ENCODE measurements around the gene CDH13.
A peak's percentile ranks its signal among the peaks of the same experiment; 100 is the strongest.

The CDH13 gene

DNA sequence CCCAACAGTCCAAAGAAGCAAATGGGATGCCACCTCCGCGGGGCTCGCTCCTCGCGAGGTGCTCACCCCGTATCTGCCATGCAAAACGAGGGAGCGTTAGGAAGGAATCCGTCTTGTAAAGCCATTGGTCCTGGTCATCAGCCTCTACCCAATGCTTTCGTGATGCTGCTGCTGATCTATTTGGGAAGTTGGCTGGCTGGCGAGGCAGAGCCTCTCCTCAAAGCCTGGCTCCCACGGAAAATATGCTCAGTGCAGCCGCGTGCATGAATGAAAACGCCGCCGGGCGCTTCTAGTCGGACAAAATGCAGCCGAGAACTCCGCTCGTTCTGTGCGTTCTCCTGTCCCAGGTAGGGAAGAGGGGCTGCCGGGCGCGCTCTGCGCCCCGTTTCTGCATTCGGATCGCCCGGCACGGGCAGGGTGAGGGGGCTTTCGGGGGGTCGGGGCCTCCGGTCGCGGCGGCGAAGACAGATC lies at the start of gene CDH13:
CDH13 (plus strand) TSS at position 179 of the 471 bp plus-strand sequence.
- DNase-seq = no peak

DNA sequence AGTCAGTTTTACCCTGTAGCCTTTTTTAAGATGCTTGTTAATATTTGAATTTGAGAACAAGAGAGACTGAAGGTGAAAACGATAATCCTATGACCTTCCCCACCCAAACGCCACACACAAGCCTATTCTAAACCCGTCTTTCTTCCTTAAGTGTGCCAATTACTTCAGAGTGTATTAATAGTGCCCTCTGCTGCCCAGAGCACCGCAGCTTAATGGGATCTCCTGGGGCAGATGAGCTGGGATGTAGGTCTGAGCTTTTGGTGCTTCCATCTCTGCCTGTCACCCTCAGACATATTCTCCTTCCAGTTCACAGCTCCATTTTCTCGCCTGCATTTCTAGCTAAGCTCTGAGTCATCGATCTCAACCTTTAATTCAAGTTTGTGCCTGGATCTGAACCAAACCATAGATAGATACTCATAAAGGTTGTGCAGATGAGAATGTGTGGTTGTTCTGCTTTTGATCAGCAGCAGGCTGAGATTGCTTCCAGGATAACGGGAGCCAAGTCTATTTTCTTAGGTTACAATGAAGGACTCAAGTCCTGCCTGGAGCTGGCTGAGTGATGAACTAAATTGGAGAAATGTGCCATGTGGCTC lies 46.4 kb upstream of the CDH13 start:
- no peak for DNase-seq

DNA sequence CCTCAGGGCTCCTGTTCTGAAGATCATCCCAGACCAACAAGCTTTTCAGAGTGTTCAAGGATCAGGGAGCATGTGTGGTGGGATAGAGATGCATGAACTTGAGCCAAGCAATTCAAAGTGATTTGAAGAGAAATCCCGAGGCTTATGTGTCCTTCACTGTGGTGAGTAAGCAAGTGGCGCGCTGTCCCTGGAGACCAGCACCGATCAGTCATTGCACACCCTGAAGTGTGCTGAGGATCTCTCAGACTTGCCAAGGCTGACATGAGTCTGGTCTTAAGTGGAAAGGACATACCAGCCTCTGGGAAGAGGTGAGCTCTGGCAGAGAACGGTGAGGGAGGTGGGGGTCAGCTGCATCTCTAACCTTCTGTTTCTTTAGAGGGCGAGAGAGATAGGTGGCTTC lies 43.8 kb upstream of the CDH13 start:
- DNase-seq = no peak

DNA sequence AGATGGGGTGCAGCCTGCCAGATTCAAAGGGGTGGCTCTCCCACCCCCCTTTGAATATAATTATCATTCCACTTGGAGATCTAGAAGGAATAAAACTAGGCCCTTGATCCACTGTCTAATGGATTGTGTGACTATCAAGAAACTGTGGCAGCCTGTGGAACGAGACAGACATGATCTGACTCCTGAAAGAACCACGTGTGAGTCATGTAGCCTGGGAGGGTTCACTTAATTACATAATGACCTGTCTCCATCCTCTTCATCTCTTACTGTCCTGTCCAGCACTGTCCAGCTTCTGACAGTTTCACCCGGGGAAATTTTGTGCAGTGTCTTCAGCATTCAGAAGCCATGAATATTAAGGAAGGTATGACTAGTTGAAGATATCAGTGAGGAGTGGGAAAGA lies 43.3 kb upstream of the CDH13 start:
- no peak for DNase-seq

DNA sequence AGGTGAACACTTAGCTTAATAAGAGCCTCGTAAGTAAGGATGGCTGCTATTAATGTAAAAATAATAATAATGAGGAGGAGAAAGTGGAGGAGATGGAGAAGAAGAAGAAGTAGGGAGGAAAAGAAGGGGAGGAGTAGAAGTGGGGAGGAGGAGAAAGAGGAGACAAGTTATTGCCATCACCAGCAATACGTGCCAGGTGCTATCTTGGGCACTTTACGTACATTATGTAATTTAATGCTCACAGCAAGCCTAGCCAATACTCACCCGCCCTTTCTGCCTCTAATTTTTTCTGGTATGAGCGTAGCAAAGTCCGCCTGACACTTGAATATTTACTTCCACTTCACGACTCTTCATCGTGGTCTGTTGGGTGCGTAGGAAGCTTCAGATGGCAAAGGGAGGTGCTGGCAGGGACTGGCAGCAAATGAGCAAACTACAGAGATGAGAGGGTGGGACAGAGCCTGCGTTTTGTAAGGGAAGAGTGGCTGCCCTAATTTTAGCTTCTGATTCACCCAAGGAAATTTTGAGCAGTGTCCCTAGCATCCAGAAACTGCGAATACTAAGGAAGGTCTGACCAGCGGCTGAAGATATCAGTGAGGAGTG lies 42.1 kb upstream of the CDH13 start:
- no peak for DNase-seq

DNA sequence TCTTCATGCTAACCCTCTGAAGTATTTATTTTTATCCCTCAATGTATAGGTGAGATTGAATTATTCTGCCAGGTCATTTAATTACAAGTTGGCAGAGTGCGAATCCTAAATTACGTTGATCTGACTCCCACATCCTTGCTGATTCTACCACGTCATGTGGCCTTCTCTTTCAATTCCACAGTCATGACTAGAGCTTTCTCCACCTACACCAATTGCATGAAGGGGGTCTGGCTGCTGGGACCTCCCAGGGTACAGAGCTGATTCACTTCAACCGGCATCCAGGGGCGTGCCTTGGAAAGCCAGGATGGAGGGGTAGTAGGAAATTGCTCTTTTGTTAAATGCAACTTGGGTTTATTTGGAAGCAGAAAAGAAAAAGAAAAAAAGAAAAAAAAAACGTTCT lies 41.1 kb upstream of the CDH13 start:
- peak; percentile 9 for DNase-seq

DNA sequence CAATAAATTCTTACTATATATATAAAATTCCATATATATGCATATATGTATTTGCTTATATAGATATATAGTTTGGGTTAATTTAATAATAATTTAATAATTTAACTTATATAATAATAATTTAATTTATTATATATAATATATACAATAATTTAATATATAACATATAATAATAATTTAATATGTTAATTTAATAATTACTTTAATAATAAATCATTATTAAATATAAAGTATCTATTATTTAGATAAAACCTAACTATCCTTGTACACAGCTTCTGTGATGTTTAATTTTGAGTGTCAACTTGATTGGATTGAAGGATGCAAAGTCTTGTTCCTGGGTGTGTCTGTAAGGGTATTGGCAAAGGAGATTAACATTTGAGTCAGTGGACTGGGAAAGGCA lies 40.6 kb upstream of the CDH13 start:
- no peak for DNase-seq

DNA sequence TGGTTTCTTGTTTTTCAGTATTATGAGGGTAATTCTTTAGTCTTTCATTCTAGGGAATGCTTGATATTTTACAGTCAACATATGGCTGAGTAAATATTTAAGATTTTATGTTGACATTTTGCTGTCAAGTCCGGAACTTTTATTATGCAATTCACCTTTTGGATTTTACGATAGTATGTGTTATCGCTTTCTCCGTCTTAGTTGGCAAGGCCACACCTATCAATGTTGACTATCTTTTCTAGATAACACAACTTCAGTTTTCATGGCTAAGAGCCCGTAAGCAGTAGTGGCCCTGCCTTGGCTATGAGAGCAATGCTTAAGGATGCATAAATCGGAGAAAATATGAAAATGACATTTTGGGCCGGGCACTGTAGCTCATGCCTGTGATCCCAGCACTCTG lies 39.5 kb upstream of the CDH13 start:
- DNase-seq = no peak

DNA sequence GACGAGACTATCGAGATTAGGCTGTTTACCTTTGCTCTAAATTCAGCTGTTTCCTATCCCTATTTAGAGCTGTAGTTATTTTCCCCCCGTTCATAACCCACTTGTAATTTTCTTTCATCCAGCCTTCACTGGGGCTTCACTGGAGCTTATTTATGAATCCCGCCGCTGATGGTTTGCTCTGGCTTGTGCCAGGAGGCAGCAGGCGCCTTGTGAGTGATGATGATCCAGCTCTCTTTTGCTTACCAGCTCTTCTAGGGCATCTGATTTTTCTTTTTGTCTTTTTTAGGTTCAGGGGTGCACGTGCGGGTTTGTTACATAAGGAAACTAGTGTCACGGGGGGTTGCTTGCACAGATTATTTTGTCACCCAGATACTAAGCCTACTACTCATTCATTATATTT lies 37.4 kb upstream of the CDH13 start:
- no peak for DNase-seq

DNA sequence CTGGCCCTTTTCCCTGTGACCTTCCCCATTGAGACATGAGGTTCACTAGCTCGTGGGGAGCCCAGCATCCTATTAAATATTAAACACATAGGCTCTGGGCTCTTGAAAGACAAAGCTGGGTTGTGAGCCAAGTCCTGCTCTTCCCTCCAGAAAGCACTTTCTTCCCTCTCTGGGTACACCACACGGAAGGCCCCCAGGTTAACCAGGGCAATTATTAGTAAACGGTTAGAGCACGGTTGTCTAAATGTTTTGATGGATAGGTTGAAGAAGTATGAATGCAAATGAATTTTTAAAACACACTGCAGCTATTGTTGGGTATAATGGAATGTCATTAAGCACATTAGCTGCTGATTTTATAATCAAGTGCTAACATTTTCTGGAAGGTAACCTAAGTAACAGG lies 32.7 kb upstream of the CDH13 start:
- no peak for DNase-seq

DNA sequence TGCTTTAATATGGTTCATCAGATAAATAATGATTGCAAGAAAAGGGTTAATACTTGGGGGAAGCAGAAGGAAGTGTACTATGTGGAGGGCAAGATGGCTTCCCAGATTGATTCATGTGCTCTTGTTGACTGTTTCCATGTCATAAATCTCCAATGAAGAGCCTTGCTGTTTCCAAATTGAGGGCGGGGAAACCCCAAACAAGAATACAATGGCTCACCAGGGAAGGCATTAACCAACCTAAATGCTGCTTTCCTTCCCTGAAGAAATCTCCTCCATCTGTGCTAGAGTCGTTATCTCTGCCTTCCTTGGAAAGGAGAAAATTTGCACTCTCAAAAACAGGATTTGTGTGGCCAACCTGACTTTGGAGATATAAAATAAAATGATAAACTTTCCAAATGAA lies 28.0 kb upstream of the CDH13 start:
- no peak for DNase-seq

DNA sequence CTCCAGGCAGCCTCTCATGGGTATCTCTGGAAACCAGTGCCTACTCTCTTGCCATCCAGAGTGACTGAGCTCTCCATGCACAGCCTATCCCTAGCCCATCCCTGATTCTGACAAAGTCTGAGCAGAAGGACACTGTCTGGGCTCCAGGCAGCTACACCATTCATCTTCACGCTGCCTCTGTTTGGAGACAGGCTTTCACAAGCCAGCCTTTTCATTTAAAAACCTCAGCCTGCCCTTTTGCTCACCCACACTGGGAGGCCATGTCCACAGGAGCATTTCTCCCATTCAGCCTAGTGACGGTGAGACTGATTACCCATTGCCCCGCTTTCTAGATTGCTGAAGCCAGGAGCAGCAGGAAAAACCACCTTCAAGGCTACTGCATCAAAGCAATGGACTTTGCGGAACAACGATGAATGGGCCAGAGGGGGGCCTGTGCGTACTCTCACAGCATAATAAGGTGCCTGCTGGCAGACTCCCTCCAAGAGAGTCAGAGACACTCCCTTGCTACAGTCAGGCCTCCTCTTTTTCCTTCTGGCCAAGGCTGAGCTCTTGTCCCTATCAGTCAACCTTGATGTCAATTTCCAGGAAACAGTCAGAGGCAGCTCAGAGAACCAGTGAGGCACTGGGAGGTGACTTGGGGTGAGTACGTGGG lies 24.7 kb upstream of the CDH13 start:
- DNase-seq = no peak

DNA sequence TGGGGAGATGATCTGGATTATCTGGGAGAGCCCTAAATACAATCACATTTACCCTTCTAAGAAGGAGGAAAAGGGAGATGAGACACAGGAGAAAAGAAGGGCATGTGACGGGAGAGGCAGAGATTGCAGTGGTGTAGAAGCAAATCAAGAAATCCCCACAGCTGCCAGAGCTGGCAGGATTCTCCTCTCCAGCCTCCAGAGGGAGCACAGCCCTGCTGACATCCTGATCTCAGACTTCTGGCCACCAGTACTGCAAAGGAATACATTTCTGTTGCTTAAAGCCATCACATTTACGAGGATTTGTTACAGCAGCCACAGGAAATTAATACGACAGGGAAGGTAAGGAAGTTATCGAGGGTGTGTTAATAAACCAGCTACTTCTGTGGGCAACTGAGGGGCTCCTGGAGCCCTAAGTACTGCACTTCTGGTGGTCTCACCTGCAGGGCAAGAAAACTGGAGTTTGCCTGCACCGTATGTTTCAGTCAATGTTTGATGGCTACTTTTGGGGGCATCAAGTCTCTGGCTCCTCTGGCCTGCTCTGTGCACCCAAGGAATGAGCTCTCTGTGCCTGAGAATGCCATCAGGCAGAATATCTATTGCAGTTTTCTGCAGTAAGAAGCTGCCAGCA lies 22.9 kb upstream of the CDH13 start:
- DNase-seq = no peak

DNA sequence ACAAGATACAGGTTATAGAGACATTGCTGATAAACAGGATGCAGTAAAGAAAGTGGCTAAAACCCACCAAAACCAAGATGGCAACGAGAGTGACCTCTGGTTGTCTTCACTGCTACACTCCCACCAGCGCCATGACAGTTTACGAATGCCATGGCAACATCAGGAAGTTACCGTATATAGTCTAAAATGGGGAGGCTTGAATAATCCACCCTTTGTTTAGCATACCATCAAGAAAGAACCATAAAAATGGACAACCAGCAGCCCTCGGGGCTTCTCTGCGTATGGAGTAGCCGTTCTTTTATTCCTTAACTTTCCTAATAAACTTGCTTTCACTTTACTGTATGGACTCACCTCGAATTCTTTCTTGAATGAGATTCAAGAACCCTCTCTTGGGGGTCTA lies 21.7 kb upstream of the CDH13 start:
- DNase-seq = no peak

DNA sequence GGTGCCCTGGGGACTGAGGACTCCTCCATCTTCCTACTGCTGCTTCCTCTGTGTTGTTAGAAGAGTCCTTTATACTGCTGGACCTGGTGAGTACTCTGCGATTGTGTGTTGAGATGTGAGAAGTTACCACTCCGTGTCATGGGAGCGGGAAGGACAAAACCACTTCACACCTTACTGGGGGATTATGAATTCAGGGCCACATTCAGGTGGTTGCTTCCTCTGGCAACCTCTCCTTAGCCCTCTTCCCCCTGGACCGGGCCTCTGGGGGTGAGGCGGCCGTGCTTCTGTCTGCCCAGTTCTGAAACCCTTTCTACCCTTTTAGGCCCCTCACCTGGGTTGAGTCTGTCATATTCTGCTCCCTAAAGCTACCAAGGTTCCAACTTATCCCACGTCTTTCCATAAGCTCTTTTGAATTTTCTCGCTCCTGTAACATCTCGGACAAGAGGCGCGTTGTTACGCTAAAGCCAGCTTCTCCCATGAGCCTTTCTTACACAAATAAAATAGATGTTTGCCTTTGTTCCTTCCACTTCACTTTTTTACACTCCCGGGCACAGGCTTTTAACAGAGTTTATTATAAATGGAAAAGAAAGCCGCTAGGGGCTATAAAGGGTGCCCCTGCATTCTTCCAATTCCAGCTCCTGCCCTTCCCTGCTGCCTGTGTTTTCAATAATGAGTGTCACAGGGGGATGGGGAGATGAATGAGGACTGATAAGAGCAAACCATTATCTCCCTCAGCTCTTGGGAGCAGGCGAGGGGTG lies 20.7 kb upstream of the CDH13 start:
- no peak for DNase-seq

DNA sequence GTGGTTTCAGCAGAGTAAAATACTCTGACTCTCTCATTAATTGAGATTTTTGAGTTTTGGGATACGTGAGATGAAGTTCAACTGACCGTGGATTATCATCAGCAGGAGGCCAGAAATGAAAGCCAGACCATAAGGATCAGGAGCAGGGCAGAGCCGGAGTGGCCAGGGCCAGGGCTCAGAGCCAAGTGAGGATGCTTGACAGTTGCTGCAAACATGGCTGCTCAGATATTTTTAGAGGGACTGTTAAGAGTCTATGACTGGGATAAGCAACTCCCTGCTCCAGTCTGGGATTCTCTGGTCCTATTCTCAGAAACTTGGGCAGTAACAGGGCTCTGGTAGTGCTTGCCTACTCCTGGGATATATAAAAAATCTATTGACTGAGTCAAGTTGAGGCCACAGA lies 17.6 kb upstream of the CDH13 start:
- DNase-seq = no peak

DNA sequence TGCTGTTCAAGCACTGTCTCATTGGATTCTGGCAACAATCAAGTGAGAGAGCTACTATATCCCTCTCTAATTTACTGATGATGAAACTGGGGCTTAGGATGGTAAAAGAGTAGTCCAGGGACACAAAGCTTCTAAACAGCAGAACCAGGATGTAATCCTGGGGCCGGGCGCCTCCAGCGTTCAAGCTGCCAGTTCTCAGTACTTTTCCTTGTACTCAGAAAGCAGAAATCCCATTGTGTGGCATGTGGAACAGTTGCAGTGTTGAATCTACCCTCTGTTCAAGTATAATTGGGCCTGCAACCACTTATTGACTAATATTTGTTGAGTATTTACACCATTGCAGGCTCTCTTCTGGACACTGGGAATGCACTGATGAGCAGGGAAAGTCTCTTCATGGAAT lies 14.5 kb upstream of the CDH13 start:
- no peak for DNase-seq

DNA sequence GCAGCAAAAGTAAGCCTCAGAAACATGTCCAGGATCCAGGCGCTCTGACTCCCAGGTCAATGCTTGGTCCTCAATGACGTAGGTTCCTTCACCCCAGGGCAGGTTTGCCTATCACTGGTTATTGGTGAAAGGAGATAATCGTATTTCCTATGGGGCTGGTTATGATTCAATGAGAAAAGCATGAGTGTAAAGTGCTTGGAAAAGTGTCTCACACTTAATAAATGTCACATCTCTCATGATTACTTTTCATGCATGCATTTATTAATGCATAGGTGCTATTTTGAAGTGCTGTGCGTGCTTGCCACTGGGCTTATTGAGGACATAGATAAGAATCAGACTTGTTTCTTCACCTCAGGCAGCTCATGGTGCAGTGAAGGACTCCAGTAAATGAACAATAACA lies 10.4 kb upstream of the CDH13 start:
- DNase-seq = no peak

DNA sequence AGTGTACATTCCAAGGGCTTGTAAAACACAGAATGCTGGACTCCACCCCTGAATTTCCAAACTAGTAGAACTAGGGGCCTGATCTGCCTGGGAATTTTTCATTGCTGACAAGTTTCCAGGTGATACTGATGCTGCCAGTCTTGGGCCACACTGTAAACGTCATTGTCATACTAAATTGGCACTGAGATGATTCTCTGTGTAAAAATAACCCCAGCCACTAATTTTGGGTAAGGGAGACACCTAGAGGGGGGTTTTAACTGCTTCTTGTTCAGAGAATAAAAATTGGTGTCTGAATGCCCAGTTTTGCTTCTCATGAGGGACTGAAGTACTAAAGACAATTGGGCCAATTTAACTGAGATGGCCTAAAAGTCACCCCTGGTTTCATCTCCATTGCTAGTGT lies 5.0 kb upstream of the CDH13 start:
- no peak for DNase-seq

DNA sequence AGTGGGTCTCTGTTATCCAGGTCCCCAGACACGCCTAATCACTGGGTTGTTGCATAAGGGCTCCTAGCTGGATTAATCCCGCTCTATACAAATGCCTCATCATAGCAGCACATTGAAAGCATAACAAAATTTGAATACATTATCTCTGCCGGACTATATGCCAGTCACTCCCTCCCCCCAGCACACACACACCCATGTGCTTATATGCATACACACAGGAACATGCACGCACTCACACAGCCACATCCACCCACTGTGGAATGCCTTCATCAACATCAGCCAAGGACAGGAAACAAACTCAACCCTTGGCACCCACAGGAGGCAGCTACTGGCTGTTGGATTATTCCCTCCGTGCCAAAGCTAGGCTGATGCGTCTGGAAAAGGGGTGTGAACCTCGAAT lies 3.5 kb upstream of the CDH13 start:
- no peak for DNase-seq

DNA sequence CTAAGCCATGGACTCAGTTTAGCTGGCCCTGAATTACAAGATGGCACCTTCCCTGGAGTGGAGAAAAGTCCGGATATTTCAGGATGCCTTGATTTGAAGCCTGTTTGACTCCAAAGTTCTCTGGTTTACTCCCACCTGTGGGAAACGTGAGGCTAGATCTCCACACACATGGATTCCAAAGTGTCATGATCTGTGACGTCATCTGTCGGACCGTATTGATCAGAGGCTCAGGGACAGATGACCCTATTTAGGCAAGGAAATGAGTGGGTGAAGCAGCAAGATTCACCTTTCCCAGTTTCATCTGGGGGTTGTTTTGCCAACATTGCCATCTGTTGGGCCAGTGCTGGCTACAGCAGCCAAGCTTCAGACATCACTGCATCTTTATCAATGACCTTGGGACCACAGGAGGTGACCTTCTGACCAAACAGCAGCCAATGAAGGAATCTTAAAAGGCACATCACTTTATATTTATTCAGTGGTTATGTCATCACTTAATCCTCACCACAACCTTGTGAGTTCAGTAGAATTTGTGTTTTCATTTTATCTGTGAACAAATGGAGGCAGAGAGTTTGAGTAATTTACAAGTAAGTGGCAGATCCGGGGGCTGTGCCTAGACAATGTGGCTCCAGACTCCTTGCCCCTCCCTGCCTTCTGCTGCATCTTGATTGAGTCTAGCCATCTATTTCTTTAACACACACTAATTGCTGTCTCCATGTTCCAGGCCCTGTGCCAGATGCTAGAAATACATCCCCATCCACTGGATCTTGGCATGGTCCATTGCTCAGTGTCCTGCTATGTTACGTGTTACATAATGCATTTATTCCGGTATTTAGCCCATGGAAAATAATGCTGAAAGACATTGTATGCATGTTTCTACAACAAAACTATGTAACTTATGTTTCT lies 1.5 kb upstream of the CDH13 start:
- DNase-seq = no peak

DNA sequence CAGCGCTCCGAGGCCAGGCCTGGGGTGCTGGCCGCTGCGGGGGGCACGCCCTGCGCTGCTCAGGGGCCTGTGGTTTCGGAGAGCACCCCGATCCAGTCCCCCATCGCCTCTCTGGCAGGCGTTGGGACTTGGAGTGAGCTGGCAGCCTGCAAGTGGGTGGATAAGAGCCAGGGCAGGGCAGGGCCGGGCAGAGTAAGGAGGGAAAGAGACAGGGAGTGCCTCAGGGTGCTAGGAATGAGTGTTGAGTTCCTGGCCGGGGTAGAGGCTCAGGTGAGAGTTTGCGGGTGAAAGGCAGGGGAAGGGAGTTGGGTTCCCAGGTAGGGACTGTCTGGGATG lies 1.3 kb downstream of the CDH13 start:
- DNase-seq = no peak

DNA sequence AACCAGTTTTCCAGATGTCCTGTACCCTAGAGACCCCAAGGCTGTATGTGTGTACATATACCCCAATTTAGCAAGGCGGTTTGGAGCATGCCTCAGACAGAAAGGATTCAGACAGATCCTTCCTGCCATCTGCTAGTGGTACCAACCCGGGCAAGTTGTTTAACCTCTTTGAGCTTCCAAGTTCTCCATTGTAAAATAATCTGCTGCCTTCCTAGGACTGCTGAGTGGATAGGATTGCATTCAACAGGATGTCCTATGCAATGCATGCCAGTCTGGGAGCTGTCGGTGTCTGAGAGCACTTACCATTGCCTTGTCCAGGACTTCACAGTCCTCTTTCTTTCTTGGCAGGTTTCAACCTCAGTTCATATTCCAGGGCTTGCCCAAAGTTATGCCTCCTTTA lies 1.9 kb downstream of the CDH13 start:
- DNase-seq = no peak

All from NCI-H226 (cell line).